HL-60 (cell line): Measurements from ENCODE around the gene CRYBA2.

Experiments used
- CTCF ChIP-seq: IDR thresholded peaks from one replicate; pipeline ENCODE4 v1.5.1; 2011; ENCODE audit warnings: low read length, control low read depth, inconsistent platforms; ENCODE audit not compliant: insufficient read depth
- POLR2AphosphoS5 ChIP-seq: IDR thresholded peaks from 2 replicates; pipeline ENCODE4 v1.6.1; 2012; ENCODE audit warnings: low read depth

- TF ChIP-seq CTCF (no peak), POLR2AphosphoS5 (no peak)
These were observed 3.7 kb upstream of the CRYBA2 start for GRCh38 chr2:218996937-218997336.
